Hepatocyte (in vitro differentiated cells): ENCODE results near the gene TP53I11.

Experiments used
- EZH2phosphoT487 ChIP-seq: fragments of 200-600 bp; sonication (generic); IDR thresholded peaks from one replicate; pipeline ENCODE4 v1.6.1; 2018; ENCODE audit warnings: antibody characterized with exemption, mild to moderate bottlenecking, low read depth, moderate library complexity; ENCODE audit not compliant: unreplicated experiment, severe bottlenecking
- TF ChIP-seq, protein P1 (sequence below): fragments of 200-600 bp; sonication (generic); IDR thresholded peaks from 2 replicates; pipeline ENCODE4 v1.5.1; 2016; ENCODE audit warnings: antibody characterized with exemption, mild to moderate bottlenecking; ENCODE audit not compliant: poor library complexity

DNA sequence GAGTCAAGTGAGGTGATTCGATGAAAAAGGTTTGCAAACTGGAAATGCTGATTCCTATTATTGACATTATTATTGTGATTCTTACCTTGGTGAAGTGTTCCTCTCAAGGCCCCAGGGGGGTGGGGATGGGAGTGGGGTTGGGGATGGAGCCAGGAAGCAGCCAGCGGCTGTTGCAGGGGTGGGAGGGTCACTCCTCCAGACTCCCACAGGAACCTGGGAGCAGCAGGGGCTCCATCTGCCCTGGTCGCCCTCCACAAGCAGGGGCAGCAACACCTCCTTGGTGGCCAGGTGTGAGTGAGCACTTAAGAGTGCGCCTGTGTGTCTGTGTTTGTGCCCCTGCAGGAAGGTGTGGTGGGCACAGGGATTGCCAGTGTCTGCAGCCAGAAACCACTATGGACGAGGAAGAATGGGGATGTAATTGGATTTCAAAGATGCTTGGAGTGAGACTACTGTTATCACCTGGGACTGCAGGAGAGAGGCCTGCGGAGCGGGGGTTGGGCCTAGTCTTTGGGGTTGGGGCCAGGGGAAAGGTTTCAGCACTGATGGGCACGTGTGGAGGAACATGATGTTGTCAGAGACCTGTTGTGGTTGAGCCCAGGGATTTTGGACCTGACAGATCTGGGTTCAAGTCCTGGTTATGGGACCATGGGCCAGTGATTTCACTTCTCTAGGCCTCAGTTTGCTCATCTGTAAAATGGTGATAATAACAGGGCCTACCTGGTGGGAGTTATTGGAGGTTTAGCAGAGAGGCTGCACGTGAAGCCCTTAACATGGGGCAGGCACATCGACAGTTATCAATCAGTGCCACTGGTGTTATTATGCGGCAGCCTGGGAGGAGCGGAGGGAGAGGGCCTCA, 3.6 kb upstream of the TP53I11 start:
- TF ChIP-seq, protein P1, sequence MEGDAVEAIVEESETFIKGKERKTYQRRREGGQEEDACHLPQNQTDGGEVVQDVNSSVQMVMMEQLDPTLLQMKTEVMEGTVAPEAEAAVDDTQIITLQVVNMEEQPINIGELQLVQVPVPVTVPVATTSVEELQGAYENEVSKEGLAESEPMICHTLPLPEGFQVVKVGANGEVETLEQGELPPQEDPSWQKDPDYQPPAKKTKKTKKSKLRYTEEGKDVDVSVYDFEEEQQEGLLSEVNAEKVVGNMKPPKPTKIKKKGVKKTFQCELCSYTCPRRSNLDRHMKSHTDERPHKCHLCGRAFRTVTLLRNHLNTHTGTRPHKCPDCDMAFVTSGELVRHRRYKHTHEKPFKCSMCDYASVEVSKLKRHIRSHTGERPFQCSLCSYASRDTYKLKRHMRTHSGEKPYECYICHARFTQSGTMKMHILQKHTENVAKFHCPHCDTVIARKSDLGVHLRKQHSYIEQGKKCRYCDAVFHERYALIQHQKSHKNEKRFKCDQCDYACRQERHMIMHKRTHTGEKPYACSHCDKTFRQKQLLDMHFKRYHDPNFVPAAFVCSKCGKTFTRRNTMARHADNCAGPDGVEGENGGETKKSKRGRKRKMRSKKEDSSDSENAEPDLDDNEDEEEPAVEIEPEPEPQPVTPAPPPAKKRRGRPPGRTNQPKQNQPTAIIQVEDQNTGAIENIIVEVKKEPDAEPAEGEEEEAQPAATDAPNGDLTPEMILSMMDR, result no peak
- TF ChIP-seq EZH2phosphoT487, result no peak
